Activated T-cell treated with anti-CD3 and anti-CD28 coated beads for 24 hours (primary cell): ENCODE measurements around the gene METTL1.
"Not testable (repeated sequence)": the region's sequence is repeated elsewhere in the genome, so short reads cannot be mapped to it uniquely, and the experiment has no call there.

ENCODE experiments used
- DNase-seq: peaks from one replicate; pipeline ENCODE4 v3.0.0-alpha.2; 2020; ENCODE audit warnings: low read depth

The METTL1 gene

DNA sequence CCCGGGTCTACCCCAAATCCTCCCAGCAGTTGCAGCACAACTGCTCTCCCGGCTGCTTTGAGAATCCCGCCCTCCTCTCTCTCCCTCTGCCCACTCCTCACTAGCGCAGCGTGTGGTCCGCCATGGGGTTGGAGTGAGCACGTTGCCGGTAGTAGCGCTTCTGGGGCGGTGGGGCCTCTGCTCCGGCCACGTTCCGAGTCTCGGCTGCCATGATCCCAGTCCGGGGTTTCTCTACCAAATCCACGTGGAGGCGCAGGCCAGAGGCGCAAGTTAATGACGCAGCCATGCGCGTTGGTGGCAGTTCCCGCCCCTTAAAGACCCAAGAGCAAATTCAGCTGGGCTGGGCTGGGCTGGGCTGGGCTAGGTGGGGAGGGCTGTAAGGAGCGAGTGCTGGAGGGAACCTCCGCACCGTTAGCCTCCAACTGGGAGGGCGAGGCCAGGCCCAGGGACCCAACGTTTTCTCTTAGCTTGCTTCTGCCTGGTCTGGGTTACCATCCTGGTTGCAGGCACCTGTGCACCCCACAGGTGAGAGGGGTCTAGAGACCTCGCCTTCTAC is at the start of gene METTL1:
METTL1 (minus strand) TSS at position 233 of the 556 bp plus-strand sequence; CDS start at position 211, 22 bp downstream.
- DNase-seq, result peak; percentile 92

- DNase-seq, result not testable (repeated sequence)
These were observed 49.1 kb upstream of the METTL1 start for GRCh38 chr12:57821015-57821414.

DNA sequence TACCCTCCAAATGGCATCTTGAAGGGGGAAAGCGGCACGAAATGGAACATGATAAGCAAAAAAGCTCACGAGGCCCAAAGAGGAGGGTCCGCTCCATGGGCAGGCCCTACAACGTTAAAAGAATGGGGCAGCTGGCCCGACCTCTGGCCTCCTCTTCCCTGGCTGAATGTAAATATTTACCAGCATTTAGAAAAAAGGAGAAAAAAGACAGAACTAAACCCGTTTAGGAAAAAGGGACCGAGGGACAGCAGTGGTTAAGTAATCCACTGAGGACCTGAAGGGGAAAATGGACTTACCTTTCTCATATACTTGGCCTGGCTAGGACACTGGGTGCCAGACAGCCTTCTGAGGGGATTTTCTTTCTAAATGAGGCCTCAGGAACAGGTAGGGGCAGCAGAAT is 48.2 kb upstream of the METTL1 start:
- DNase-seq, result not testable (repeated sequence)

- DNase-seq, result not testable (repeated sequence)
These were observed 46.1 kb upstream of the METTL1 start for GRCh38 chr12:57817990-57818331.

GRCh38 chr12:57817261-57817989 is 45.5 kb upstream of the METTL1 start:
- DNase-seq, result no peak

DNA sequence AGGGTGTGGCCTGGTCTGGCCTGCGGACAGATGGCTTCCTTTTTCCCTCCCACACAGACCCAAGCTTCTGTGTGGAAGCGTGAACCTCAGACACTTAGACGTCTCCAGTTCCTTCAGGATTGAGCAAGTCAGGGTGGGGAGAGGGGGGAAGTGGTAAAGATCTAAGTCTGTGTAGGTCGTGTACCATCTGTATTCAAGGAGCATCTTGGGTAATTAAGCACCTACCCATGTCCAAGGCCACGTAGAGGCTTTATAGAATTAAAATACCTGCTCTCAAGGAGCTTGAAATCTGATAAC is 44.9 kb upstream of the METTL1 start:
- DNase-seq, result no peak

- no peak for DNase-seq
These were observed 44.3 kb upstream of the METTL1 start for GRCh38 chr12:57816001-57816854.

DNA sequence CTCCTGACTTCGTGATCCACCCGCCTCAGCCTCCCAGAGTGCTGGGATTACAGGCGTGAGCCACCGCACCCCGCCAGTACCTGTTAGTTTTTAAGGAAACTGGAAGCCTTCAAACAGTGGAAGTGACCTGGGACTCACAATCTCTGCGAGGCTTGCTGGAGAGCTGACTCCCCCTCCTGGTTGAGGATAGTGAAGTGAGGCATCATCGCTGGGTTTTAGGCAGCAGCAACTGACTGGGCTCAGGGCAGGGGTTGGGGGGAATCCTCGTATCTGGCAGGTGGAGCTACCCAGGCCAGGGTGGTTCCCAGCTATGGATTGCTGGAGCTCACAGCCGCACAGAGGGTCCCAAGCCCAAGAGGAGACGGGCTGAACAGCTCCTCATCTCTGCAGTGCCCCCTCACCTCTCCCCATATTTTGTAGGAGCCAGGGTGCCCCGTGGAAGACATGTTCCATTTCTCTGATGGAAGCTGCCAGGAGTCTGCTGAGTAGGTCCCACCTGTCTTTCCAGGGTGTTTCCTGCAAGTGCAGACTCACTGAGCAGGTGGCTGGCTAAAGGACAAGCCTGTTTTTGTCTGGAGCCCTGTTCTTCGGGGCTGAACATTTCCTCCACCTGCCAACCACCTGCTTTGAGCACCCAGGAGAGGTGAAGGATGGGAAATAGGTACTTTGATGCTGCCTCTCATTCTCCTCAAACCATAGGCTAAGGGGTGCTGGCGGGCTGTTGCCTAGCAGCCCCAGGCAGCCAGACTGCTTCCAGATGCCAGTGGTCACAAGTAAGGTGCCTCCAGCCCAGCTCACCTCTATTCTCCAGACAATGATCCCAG is 43.5 kb upstream of the METTL1 start:
- DNase-seq, result no peak

DNA sequence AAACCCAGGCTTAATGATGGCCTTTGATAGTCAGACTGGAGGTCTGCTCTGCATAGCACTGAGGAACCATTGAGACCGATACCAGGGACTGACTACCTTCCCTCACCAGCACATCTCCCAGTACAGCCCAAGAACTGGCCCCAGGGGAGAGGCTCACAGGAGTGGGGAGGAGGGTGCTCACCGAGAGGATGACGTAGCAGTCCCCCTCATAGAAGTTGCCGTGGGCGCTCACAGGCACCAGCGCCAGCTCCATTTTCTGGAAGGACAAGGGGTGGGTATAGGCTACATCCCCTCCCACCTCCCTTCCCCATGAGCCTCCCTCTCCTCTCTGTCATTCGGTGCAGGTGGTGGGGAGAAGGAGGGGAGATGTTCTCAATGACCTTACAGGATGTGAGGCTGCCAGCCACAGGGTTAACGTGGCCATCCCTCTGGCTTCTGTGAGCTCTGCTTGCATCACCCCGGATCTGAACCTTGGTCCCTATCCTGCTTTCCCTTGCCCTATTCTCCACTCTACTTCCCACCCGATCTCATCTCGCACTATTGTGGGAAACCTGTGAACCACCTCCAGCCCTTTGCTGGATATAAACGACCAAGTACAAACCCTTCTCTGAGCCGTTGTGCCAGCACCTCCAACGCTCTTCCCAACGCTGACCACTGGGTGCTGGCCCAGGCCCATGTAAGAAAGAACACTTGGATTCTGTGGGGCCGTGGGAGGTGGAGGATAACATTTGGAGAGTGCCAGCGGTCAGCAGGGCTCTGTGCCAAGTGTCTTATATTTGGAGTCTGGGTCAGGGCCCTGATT is 42.3 kb upstream of the METTL1 start:
- no peak for DNase-seq

DNA sequence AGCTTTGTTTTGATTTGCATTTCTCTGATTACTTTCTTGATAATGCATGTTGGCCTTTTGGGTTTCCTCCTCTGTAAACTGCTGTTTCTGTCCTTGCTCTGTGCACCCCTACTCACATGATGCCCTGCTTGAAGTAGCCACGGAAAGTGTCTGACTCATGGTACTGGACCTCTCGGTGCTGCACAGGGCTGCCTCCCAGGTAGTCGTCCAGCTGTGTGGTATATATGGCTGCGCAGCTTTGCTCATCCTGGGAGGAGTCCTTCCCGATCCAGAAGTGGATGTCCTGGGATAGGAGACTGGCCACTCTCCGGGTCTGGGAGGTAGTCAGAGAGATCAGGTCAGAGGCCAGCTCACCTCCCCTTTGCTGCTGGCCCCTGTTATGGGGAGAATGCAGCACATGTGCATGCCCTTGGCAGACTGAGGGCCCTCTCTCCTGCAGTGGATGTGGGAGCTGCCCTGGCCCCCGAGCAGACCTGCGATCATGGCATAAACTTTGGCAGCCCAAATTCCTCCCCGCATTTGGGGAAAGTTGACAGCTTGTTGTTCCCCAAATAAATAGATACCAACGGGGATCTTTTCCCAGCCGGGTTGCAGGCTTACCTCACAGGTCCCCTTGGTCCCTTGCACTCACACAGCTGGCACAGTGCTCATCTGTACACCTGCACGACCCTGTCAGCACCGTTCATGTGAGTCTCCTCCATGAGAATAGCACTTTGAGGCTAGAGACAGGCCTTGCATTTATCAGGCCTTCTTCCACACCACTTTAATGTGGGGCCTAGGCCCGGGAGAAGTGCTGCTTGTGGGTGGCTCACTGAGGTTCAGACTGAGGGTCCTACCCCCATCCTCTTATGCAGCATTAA is 41.4 kb upstream of the METTL1 start:
- DNase-seq, result no peak

DNA sequence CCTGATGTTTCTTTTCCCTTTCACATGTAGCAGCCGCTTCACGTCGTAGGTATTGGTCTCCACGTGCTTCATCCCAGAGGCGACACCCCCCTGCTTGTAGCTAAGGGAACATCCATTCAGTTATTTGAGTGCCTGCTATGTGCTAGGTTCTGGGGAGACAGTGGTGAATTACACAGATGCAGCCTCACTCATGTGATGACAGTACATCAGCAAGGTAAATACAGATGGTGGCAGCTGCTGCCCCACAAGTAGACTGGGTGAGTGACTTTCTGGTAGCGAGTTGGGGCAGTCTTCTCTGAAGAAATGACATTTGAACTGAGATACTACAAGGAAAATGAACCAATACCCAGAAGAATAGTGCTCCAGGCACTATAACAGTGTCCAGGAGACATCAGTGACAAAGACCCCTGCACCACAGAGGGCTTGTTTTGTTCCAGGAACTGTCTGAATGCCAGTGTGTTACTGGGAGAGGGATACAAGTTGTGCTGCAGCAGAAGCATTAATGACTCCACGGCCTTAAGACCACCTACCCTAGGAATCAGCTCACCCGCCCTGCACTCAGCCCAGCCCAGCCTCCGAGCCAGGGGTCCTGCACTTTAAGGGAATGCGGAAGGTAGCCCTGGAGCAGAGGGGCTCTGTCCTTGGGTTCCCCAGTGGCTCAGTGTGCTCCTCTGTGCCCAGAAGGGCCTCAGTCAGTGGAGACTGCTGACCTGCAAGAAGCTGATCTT is 39.3 kb upstream of the METTL1 start:
- DNase-seq, result no peak

- DNase-seq, result no peak
These were observed 38.5 kb upstream of the METTL1 start for GRCh38 chr12:57810450-57810849.

- DNase-seq, result no peak
These were observed 37.5 kb upstream of the METTL1 start for GRCh38 chr12:57809425-57809824.

GRCh38 chr12:57808351-57808750 is 36.4 kb upstream of the METTL1 start:
- DNase-seq, result no peak

DNA sequence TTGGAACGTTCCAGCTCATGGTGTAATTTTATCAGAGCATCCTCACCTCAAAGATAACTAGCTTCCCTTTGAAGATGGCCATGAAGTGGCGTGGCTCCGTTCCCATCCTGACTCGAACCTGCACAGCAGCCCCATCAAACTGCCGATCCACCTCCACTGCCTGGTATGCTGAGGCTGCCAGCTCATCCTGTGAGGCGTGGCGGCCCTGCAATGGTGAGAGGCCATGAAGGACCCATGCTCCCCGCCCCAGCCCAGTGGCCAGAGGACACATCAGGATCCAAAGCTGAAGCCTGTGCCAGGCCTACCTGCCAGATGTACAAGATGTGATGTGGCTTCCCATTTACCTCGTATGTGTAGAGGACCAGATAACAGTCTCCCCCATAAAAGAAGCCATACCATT is 35.4 kb upstream of the METTL1 start:
- no peak for DNase-seq

DNA sequence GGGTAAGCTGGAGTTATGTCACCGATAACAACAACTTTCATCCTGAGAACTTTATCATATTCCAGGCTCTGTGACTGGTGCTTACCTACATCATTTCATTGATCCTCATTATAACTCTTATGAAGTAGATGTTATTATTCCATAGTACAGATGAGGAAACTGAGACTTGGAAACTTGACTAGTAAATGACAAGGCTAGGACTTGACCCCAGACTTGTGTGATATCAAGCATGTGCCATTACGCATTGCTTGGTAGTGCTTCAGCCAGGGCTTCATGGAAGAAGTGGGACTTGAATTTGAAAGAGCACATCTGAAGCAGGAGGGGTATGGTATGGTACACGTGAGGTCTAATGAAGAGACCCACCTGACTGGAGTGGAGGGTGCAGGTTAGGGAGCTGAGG is 34.8 kb upstream of the METTL1 start:
- DNase-seq, result no peak

- no peak for DNase-seq
These were observed 31.5 kb upstream of the METTL1 start for GRCh38 chr12:57803319-57803893.

DNA sequence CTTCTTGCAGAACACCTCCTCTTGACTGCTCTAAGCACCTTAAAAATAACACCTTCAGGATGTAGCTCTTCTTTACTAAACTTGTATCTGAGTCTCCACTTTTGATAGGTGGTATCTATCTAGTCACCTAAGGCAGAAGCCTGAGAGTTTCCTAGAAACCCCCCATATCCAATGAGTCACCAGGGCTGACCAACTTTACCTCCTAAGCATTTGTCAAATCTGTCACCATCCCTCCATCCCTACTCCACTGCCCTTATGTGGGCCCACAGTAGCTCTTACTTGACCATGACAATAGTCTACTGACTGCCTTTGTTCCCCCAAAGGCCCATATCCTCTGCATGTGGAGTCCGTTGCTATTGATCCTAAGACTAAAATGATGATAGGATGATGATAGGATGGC is 30.7 kb upstream of the METTL1 start:
- no peak for DNase-seq

GRCh38 chr12:57800965-57801364 is 29.1 kb upstream of the METTL1 start:
- no peak for DNase-seq

DNA sequence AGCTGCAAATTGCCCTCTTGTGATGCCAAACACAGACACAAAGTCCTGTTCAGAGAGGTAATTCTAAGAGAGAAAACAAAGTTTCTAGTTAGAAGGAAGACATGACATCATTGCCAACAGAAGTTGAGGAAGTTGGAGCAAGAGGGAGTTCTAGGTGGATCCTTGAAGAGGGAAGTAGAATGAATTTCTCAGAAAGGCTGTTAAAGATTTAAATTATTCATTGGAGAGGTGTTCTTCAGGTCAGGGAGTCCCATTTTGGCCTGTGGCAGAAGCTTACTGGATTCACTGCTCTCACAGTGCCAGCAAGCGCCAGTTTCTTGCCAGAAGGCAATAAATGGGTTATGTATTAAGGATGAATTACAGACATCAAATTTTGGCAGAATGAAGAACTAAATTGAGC is 26.0 kb upstream of the METTL1 start:
- DNase-seq, result no peak
